G401.6 (cell line): ENCODE measurements around the gene NDC1.
A peak's percentile ranks its signal among the peaks of the same experiment; 100 is the strongest.
"Not testable (repeated sequence)": the region's sequence is repeated elsewhere in the genome, so short reads cannot be mapped to it uniquely, and the experiment has no call there.

Source experiments
- FAIRE-seq: peaks from 2 replicates; lab custom pipeline; 2012; peaks lifted over from hg19 to GRCh38; lab: Jason Lieb, UNC

Gene NDC1

GRCh38 chr1:53765657-53766056 lies 72.4 kb downstream of the NDC1 start:
- no peak for FAIRE-seq

- no peak for FAIRE-seq
Measured at GRCh38 chr1:53763911-53764310, 74.2 kb downstream of the NDC1 start.

- no peak for FAIRE-seq
Measured at GRCh38 chr1:53763461-53763860, 74.6 kb downstream of the NDC1 start.

GRCh38 chr1:53760497-53760896 lies 77.6 kb downstream of the NDC1 start:
- not testable (repeated sequence) for FAIRE-seq

GRCh38 chr1:53755874-53756273 lies 82.2 kb downstream of the NDC1 start:
- FAIRE-seq, result no peak

GRCh38 chr1:53754484-53755312 lies 83.4 kb downstream of the NDC1 start:
- peak; percentile 91 for FAIRE-seq

- FAIRE-seq, result no peak
Measured at GRCh38 chr1:53752281-53752680, 85.8 kb downstream of the NDC1 start.

- FAIRE-seq, result no peak
Measured at GRCh38 chr1:53747841-53748240, 90.3 kb downstream of the NDC1 start.

GRCh38 chr1:53740621-53741105 lies 97.4 kb downstream of the NDC1 start:
- FAIRE-seq, result no peak

GRCh38 chr1:53739109-53739681 lies 98.9 kb downstream of the NDC1 start, which contains the start of gene GLIS1:
GLIS1 (minus strand) TSS chr1:53739164; CDS start chr1:53738064, 1,100 bp downstream.
- no peak for FAIRE-seq

- no peak for FAIRE-seq
Measured at GRCh38 chr1:53738205-53739108, 99.6 kb downstream of the NDC1 start.

- no peak for FAIRE-seq
Measured at GRCh38 chr1:53737648-53738204, 100.4 kb downstream of the NDC1 start.

- no peak for FAIRE-seq
Measured at GRCh38 chr1:53736290-53736689, 101.8 kb downstream of the NDC1 start.

GRCh38 chr1:53735681-53736080 lies 102.4 kb downstream of the NDC1 start:
- peak; percentile 30 for FAIRE-seq

- FAIRE-seq, result peak; percentile 23
Measured at GRCh38 chr1:53735261-53735660, 102.8 kb downstream of the NDC1 start.

GRCh38 chr1:53734650-53735211 lies 103.4 kb downstream of the NDC1 start:
- FAIRE-seq, result no peak

- no peak for FAIRE-seq
Measured at GRCh38 chr1:53733975-53734649, 104.0 kb downstream of the NDC1 start.

- FAIRE-seq, result peak; percentile 3
Measured at GRCh38 chr1:53733447-53733931, 104.6 kb downstream of the NDC1 start.

- FAIRE-seq, result peak; percentile 92
Measured at GRCh38 chr1:53732912-53733317, 105.2 kb downstream of the NDC1 start.

- no peak for FAIRE-seq
Measured at GRCh38 chr1:53732409-53732808, 105.7 kb downstream of the NDC1 start.

- FAIRE-seq, result no peak
Measured at GRCh38 chr1:53731779-53732305, 106.3 kb downstream of the NDC1 start.
